Measurements from ENCODE around the gene PTPN21. TPM values are rescaled to one million over a fixed set of nuclear protein-coding genes. Genes with fewer than 3 reads are reported as not detected.

Gene PTPN21
- total RNA-seq, 1 experiment from 2014 or later, result 27.7 TPM

DNA sequence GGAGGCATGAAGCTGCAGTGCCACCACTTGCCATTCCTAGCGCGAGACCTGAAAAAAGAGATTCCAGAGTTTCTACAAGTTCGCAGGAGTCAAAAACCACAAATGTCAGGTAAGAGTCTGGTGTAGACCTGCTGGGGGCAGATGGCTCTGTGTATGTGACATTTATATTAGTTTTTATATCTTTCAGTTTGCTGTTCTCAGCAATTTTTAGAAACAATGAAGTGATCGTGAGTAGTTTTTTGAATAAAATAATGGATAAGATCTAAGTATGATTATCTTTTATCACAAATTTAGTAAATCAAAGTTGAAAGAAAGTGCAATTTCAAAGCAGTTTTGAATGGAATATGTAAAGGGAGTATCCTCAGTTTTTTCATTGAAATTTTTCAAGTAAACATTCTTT is 17.3 kb upstream of the PTPN21 start:
- POLR2A ChIA-PET, result no interaction called here

DNA sequence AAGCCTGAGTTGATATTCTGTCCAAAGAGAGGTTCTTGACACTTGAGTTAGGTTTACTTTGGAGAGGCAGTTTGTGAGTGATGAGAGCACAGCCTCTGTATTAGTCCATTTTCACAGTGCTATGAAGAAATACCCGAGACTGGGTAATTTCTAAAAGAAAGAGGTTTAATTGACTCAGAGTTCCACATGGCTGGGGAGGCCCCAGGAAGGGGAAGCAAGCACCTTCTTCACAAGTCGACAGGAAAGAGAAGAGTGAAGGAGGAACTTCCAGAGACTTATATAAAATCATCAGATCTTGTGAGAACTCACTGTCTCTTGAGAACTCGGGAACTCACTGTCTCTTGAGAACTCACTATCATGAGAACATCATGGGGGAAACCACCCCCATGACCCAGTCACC is 13.4 kb upstream of the PTPN21 start:
- Histone ChIP-seq H3K4me3 (ENCODE audit: low read depth, low read length) (no peak overlapping the region), H3K4me1 (peaks cover 13% of the 10 kb centered on the region; the same call in 1 of the 2 replicates), H3K36me3 (ENCODE audit: control insufficient read depth, insufficient read depth, low read length) (no peaks in the 10 kb centered on the region; the same call in 1 of the 2 replicates), H3K27me3 (replicated peaks; ENCODE audit: control insufficient read depth, insufficient read depth, low read length) (no peaks in the 10 kb centered on the region), H3K9me3 (no peaks in the 10 kb centered on the region)
- DNase-seq, result no peak
- Mint-ChIP-seq H3K4me3 (ENCODE audit: unreplicated experiment) (no peak overlapping the region), H3K9me3 (ENCODE audit: unreplicated experiment) (no peaks in the 10 kb centered on the region), H3K36me3 (ENCODE audit: insufficient read depth, unreplicated experiment) (peaks cover 64% of the 10 kb centered on the region), H3K27ac (ENCODE audit: unreplicated experiment) (no peak overlapping the region), H3K4me1 (ENCODE audit: low read depth, unreplicated experiment) (no peaks in the 10 kb centered on the region), H3K27me3 (ENCODE audit: insufficient read depth, unreplicated experiment) (no peaks in the 10 kb centered on the region)
- TF ChIP-seq, protein P1, sequence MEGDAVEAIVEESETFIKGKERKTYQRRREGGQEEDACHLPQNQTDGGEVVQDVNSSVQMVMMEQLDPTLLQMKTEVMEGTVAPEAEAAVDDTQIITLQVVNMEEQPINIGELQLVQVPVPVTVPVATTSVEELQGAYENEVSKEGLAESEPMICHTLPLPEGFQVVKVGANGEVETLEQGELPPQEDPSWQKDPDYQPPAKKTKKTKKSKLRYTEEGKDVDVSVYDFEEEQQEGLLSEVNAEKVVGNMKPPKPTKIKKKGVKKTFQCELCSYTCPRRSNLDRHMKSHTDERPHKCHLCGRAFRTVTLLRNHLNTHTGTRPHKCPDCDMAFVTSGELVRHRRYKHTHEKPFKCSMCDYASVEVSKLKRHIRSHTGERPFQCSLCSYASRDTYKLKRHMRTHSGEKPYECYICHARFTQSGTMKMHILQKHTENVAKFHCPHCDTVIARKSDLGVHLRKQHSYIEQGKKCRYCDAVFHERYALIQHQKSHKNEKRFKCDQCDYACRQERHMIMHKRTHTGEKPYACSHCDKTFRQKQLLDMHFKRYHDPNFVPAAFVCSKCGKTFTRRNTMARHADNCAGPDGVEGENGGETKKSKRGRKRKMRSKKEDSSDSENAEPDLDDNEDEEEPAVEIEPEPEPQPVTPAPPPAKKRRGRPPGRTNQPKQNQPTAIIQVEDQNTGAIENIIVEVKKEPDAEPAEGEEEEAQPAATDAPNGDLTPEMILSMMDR (IDR thresholded peaks at IDR 0.05; ENCODE audit: insufficient read depth in 1 of 2, low read depth in 1 of 2, low read length in 1 of 2, severe bottlenecking in 1 of 2, unreplicated experiment in 1 of 2), result no peak
- CTCF ChIA-PET, result no interaction called here
- intact Hi-C loops (cut with micrococcal nuclease; ENCODE audit: unreplicated experiment), result no loop called here
- POLR2A ChIA-PET, result no interaction called here
- no TSS peak for BruUV-seq (replicated peaks)

More for the DNA sequence above, 17.3 kb upstream of the PTPN21 start:
- Histone ChIP-seq H3K27me3 (replicated peaks; ENCODE audit: control insufficient read depth, insufficient read depth, low read length) (no peaks in the 10 kb centered on the region), H3K4me1 (no peaks in the 10 kb centered on the region), H3K36me3 (ENCODE audit: control insufficient read depth, insufficient read depth, low read length) (no peaks in the 10 kb centered on the region; the same call in 1 of the 2 replicates), H3K4me3 (ENCODE audit: low read depth, low read length) (no peak overlapping the region), H3K9me3 (no peaks in the 10 kb centered on the region)
- TF ChIP-seq, protein P1 (IDR thresholded peaks at IDR 0.05; ENCODE audit: insufficient read depth in 1 of 2, low read depth in 1 of 2, low read length in 1 of 2, severe bottlenecking in 1 of 2, unreplicated experiment in 1 of 2), result no peak
- no peaks in the 10 kb centered on the region for H3K4me1 Mint-ChIP-seq (ENCODE audit: low read depth, unreplicated experiment)
- BruUV-seq (replicated peaks), result no TSS peak
- no peak overlapping the region for H3K4me3 Mint-ChIP-seq (ENCODE audit: unreplicated experiment)
- no peak overlapping the region for H3K27ac Mint-ChIP-seq (ENCODE audit: unreplicated experiment)
- CTCF ChIA-PET, result no interaction called here
- intact Hi-C loops (cut with micrococcal nuclease; ENCODE audit: unreplicated experiment), result no loop called here
- H3K36me3 Mint-ChIP-seq (ENCODE audit: insufficient read depth, unreplicated experiment), result peaks cover 96% of the 10 kb centered on the region
- no peaks in the 10 kb centered on the region for H3K27me3 Mint-ChIP-seq (ENCODE audit: insufficient read depth, unreplicated experiment)
- H3K9me3 Mint-ChIP-seq (ENCODE audit: unreplicated experiment), result no peaks in the 10 kb centered on the region
- no peak for DNase-seq

DNA sequence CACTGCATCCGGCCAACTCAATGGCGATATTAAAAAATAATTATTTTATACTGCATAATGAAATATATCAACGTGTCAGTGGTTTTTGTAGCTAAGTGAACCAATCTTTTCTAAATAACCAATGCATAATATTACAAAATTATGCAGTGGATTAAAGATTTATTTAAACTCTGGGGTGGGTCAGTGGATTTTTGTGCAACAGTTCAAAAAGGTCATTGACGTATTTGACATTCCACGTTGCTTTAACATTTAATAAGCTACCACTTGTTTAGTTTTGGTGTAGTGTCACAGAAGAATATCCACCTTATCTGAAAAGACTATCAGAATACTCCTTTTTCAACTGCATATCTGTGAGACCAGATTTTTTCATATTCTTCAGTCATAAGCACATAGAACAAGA is 10.6 kb upstream of the PTPN21 start:
- H3K9me3 ChIP-seq, result no peaks in the 10 kb centered on the region
- no peak overlapping the region for H3K4me3 ChIP-seq (ENCODE audit: low read depth, low read length)
- H3K4me3 Mint-ChIP-seq (ENCODE audit: unreplicated experiment), result no peak overlapping the region
- H3K36me3 ChIP-seq (ENCODE audit: control insufficient read depth, insufficient read depth, low read length), result no peaks in the 10 kb centered on the region; the same call in 1 of the 2 replicates
- H3K27me3 Mint-ChIP-seq (ENCODE audit: insufficient read depth, unreplicated experiment), result no peaks in the 10 kb centered on the region
- no peak overlapping the region for H3K27ac Mint-ChIP-seq (ENCODE audit: unreplicated experiment)
- H3K4me1 Mint-ChIP-seq (ENCODE audit: low read depth, unreplicated experiment), result peaks cover 7% of the 10 kb centered on the region
- DNase-seq, result no peak
- peaks cover 18% of the 10 kb centered on the region; the same call in 1 of the 2 replicates for H3K4me1 ChIP-seq
- intact Hi-C loops (cut with micrococcal nuclease; ENCODE audit: unreplicated experiment), result no loop called here
- no peaks in the 10 kb centered on the region for H3K27me3 ChIP-seq (replicated peaks; ENCODE audit: control insufficient read depth, insufficient read depth, low read length)
- peaks cover 43% of the 10 kb centered on the region for H3K36me3 Mint-ChIP-seq (ENCODE audit: insufficient read depth, unreplicated experiment)
- ChIA-PET CTCF (no interaction called here), POLR2A (no interaction called here)
- BruUV-seq (replicated peaks), result no TSS peak
- TF ChIP-seq, protein P1 (IDR thresholded peaks at IDR 0.05; ENCODE audit: insufficient read depth in 1 of 2, low read depth in 1 of 2, low read length in 1 of 2, severe bottlenecking in 1 of 2, unreplicated experiment in 1 of 2), result no peak
- no peaks in the 10 kb centered on the region for H3K9me3 Mint-ChIP-seq (ENCODE audit: unreplicated experiment)

Measured in Caco-2 (cell line).